Nephron (organoid): ENCODE measurements around the gene SH2D3A.

Experiments used
- H3K27ac Mint-ChIP-seq, 3 experiments: 2 replicates each; pipeline ENCODE4 v1.8.0; 2020; ENCODE audit warnings: mixed read lengths in 3 of 3, mild to moderate bottlenecking in 2 of 3, moderate library complexity in 1 of 3
- H3K27me3 Mint-ChIP-seq: 2 replicates; pipeline ENCODE4 v1.8.0; 2021; ENCODE audit warnings: low read depth, mild to moderate bottlenecking, moderate library complexity, mixed read lengths
- H3K36me3 Mint-ChIP-seq: 2 replicates; pipeline ENCODE4 v1.8.0; 2020; ENCODE audit warnings: low read depth, mixed read lengths
- H3K4me1 Mint-ChIP-seq: 2 replicates; pipeline ENCODE4 v1.8.0; 2020; ENCODE audit warnings: mixed read lengths
- H3K4me3 Mint-ChIP-seq, 3 experiments: 2 replicates each; pipeline ENCODE4 v1.8.0; 2020; ENCODE audit warnings: mild to moderate bottlenecking in 3 of 3, mixed read lengths in 3 of 3, moderate library complexity in 2 of 3
- H3K9me3 Mint-ChIP-seq: 2 replicates; pipeline ENCODE4 v1.8.0; 2020; ENCODE audit warnings: mixed read lengths
- CTCF ChIP-seq, 3 experiments: fragments of 200-600 bp; sonication (generic); IDR thresholded peaks; one replicate each; pipeline ENCODE4 v1.5.0; 2021; ENCODE audit warnings: antibody characterized with exemption in 3 of 3; ENCODE audit not compliant: unreplicated experiment in 3 of 3

Gene SH2D3A

GRCh38 chr19:6740589-6741343 lies 26.5 kb downstream of the SH2D3A start:
- H3K27ac Mint-ChIP-seq = peak overlapping the region; percentile 58 to 83 (median 72)
- peaks cover 25% of the 10 kb centered on the region for H3K36me3 Mint-ChIP-seq
- TF ChIP-seq CTCF (IDR thresholded peaks at IDR 0.05; ENCODE audit: unreplicated experiment in 3 of 3) = no peak
- peak overlapping the region; percentile 86 to 90 (median 90) for H3K4me3 Mint-ChIP-seq
- peaks cover 74% of the 10 kb centered on the region for H3K4me1 Mint-ChIP-seq
- no peaks in the 10 kb centered on the region for H3K9me3 Mint-ChIP-seq
- no peaks in the 10 kb centered on the region for H3K27me3 Mint-ChIP-seq

- Mint-ChIP-seq H3K27ac (no peak overlapping the region), H3K27me3 (no peaks in the 10 kb centered on the region), H3K36me3 (peaks cover 18% of the 10 kb centered on the region), H3K4me3 (peak overlapping the region; percentile 86 to 90 (median 90)), H3K9me3 (no peaks in the 10 kb centered on the region), H3K4me1 (peaks cover 67% of the 10 kb centered on the region)
- no peak for TF ChIP-seq CTCF (IDR thresholded peaks at IDR 0.05; ENCODE audit: unreplicated experiment in 3 of 3)
These were observed 27.2 kb downstream of the SH2D3A start for GRCh38 chr19:6739883-6740588.

GRCh38 chr19:6739390-6739882 lies 27.8 kb downstream of the SH2D3A start, which contains the start of gene TRIP10:
TRIP10 (plus strand) TSS chr19:6739680; CDS start chr19:6739762, 82 bp downstream.
- peaks cover 19% of the 10 kb centered on the region for H3K36me3 Mint-ChIP-seq
- peaks cover 61% of the 10 kb centered on the region for H3K4me1 Mint-ChIP-seq
- H3K27me3 Mint-ChIP-seq = no peaks in the 10 kb centered on the region

GRCh38 chr19:6738787-6739389 lies 28.3 kb downstream of the SH2D3A start:
- H3K4me1 Mint-ChIP-seq = peaks cover 56% of the 10 kb centered on the region
- H3K9me3 Mint-ChIP-seq = no peaks in the 10 kb centered on the region
- peak in 1 of 3 experiments; percentile 13 for TF ChIP-seq CTCF (IDR thresholded peaks at IDR 0.05; ENCODE audit: unreplicated experiment in 3 of 3)
- H3K27me3 Mint-ChIP-seq = no peaks in the 10 kb centered on the region
- H3K27ac Mint-ChIP-seq = peak overlapping the region; percentile 90 to 98 (median 96)
- peaks cover 17% of the 10 kb centered on the region for H3K36me3 Mint-ChIP-seq
- peak overlapping the region; percentile 93 to 99 (median 98) for H3K4me3 Mint-ChIP-seq

More at GRCh38 chr19:6739390-6739882, 27.8 kb downstream of the SH2D3A start, which contains the start of gene TRIP10:
- Mint-ChIP-seq H3K9me3 (no peaks in the 10 kb centered on the region), H3K27ac (peak within 1 kb of the TSS; percentile 90 to 98 (median 96)), H3K4me3 (peak within 1 kb of the TSS; percentile 93 to 99 (median 98))
- TF ChIP-seq CTCF (IDR thresholded peaks at IDR 0.05; ENCODE audit: unreplicated experiment in 3 of 3) = no peak

GRCh38 chr19:6737873-6738786 lies 29.1 kb downstream of the SH2D3A start:
- TF ChIP-seq CTCF (IDR thresholded peaks at IDR 0.05; ENCODE audit: unreplicated experiment in 3 of 3) = peak; percentile 57 to 68 (median 62)
- Mint-ChIP-seq H3K4me3 (peak overlapping the region; percentile 93 to 99 (median 98)), H3K36me3 (peaks cover 12% of the 10 kb centered on the region), H3K27me3 (no peaks in the 10 kb centered on the region), H3K4me1 (peaks cover 48% of the 10 kb centered on the region), H3K27ac (peak overlapping the region; percentile 90 to 98 (median 96)), H3K9me3 (no peaks in the 10 kb centered on the region)
